CD14-positive monocyte (primary cell): ENCODE results near the gene TBC1D4. TPM values are rescaled to one million over a fixed set of nuclear protein-coding genes. Genes with fewer than 3 reads are reported as not detected.
"Not testable (repeated sequence)": the region's sequence is repeated elsewhere in the genome, so short reads cannot be mapped to it uniquely, and the experiment has no call there.

Source experiments
- DNase-seq, 3 donors: peaks; one replicate each; pipeline ENCODE4 v3.0.0-alpha.2; 2011 to 2022
- H2AFZ ChIP-seq: 2 replicates; pipeline ENCODE4 v1.6.0; 2012; ENCODE audit warnings: mild to moderate bottlenecking, low read depth, low read length, inconsistent platforms; ENCODE audit not compliant: insufficient read depth, poor library complexity, severe bottlenecking
- H3K27ac ChIP-seq, 2 donors: 1 replicate in 1 of 2; 2 replicates in 1 of 2; pipeline ENCODE4 v1.5.1; 2012 to 2013; ENCODE audit warnings: low read length in 2 of 2, control low read depth in 1 of 2, inconsistent platforms in 1 of 2, low read depth in 1 of 2, mild to moderate bottlenecking in 1 of 2
- H3K27me3 ChIP-seq, 2 donors: one replicate each; pipeline versions ENCODE4 v1.6.0 to v1.6.1; 2011 to 2013; ENCODE audit warnings: low read length in 2 of 2; ENCODE audit not compliant: control insufficient read depth in 2 of 2, insufficient read depth in 2 of 2
- H3K36me3 ChIP-seq, 2 donors: replicated peaks in 1 of 2; 1 replicate in 1 of 2; 2 replicates in 1 of 2; pipeline versions ENCODE4 v1.5.1 to v1.6.1; 2012 to 2013; ENCODE audit warnings: low read length in 2 of 2, control low read depth in 1 of 2, inconsistent platforms in 1 of 2, mild to moderate bottlenecking in 1 of 2; ENCODE audit not compliant: insufficient read depth in 2 of 2, control insufficient read depth in 1 of 2
- H3K4me1 ChIP-seq, 2 donors: 1 replicate in 1 of 2; 2 replicates in 1 of 2; pipeline versions ENCODE4 v1.5.1 to v1.6.1; 2012 to 2013; ENCODE audit warnings: low read length in 2 of 2, control low read depth in 1 of 2, inconsistent platforms in 1 of 2, mild to moderate bottlenecking in 1 of 2, moderate library complexity in 1 of 2; ENCODE audit not compliant: insufficient read depth in 2 of 2, control insufficient read depth in 1 of 2
- H3K4me2 ChIP-seq: replicated peaks from 2 replicates; pipeline ENCODE3; 2012; ENCODE audit warnings: low read length, moderate library complexity, mild to moderate bottlenecking; ENCODE audit not compliant: poor library complexity, severe bottlenecking; ENCODE audit errors: extremely low read depth
- H3K4me3 ChIP-seq, 3 experiments: fragments of 200-600 bp in 1 of 3; sonication (generic) in 1 of 3; replicated peaks in 1 of 3; 1 replicate in 2 of 3; 2 replicates in 1 of 3; pipeline ENCODE4 v1.5.1; 2011 to 2013; ENCODE audit warnings: low read length in 3 of 3, mild to moderate bottlenecking in 3 of 3, control low read depth in 2 of 3, low read depth in 2 of 3, inconsistent platforms in 1 of 3, moderate library complexity in 1 of 3
- H3K79me2 ChIP-seq: 2 replicates; pipeline ENCODE4 v1.6.0; 2012; ENCODE audit warnings: mild to moderate bottlenecking, control low read depth, inconsistent platforms, low read length, moderate library complexity; ENCODE audit not compliant: insufficient read depth
- H3K9ac ChIP-seq: 2 replicates; pipeline ENCODE4 v1.6.0; 2017; ENCODE audit warnings: low read length, mild to moderate bottlenecking; ENCODE audit not compliant: insufficient read depth, poor library complexity, severe bottlenecking
- H3K9me3 ChIP-seq, 2 donors: replicated peaks in 1 of 2; 1 replicate in 1 of 2; 2 replicates in 1 of 2; pipeline versions ENCODE4 v1.5.1 to v1.6.1; 2012 to 2013; ENCODE audit warnings: low read length in 2 of 2, control low read depth in 1 of 2; ENCODE audit not compliant: control insufficient read depth in 1 of 2, insufficient read depth in 1 of 2
- H4K20me1 ChIP-seq: 2 replicates; pipeline ENCODE4 v1.6.0; 2012; ENCODE audit warnings: mild to moderate bottlenecking, low read length, control low read depth, moderate library complexity; ENCODE audit not compliant: insufficient read depth
- H3K27ac Mint-ChIP-seq, 7 donors: one replicate each; pipeline ENCODE4 v1.8.0; 2020; ENCODE audit warnings: mild to moderate bottlenecking in 7 of 7, mixed read lengths in 7 of 7, moderate library complexity in 6 of 7, inconsistent platforms in 2 of 7
- H3K27me3 Mint-ChIP-seq, 3 donors: one replicate each; pipeline ENCODE4 v1.8.0; 2021 to 2022; ENCODE audit warnings: low read depth in 3 of 3, mild to moderate bottlenecking in 3 of 3, mixed read lengths in 3 of 3, moderate library complexity in 3 of 3, inconsistent platforms in 1 of 3
- H3K36me3 Mint-ChIP-seq, 2 donors: one replicate each; pipeline ENCODE4 v1.8.0; 2020; ENCODE audit warnings: mixed read lengths in 2 of 2, inconsistent platforms in 1 of 2, mild to moderate bottlenecking in 1 of 2
- H3K4me1 Mint-ChIP-seq: one replicate; pipeline ENCODE4 v1.8.0; 2020; ENCODE audit warnings: mild to moderate bottlenecking, mixed read lengths
- H3K4me3 Mint-ChIP-seq, 2 donors: one replicate each; pipeline ENCODE4 v1.8.0; 2020; ENCODE audit warnings: mild to moderate bottlenecking in 2 of 2, mixed read lengths in 2 of 2, moderate library complexity in 1 of 2
- H3K9me3 Mint-ChIP-seq, 7 donors: one replicate each; pipeline ENCODE4 v1.8.0; 2020 to 2022; ENCODE audit warnings: mixed read lengths in 7 of 7, mild to moderate bottlenecking in 6 of 7, moderate library complexity in 6 of 7, inconsistent platforms in 2 of 7
- WGBS: methylation state at CpG from one replicate; pipeline ENCODE4 v1.1.5; 2013; ENCODE audit warnings: missing lambda C conversion rate; ENCODE audit not compliant: insufficient coverage; 5-methylcytosine and 5-hydroxymethylcytosine counted together
- intact Hi-C, 2 donors: fragments of 100-400 bp; cut with micrococcal nuclease; formaldehyde crosslinking; loops; one replicate each; pipeline versions ENCODE4 v1.15.0 to v1.15.1; 2023
- polyA plus RNA-seq, 3 donors: library from polyadenylated mRNA; depleted of rRNA in 1 of 3; unstranded in 2 of 3; stranded (reverse) in 1 of 3; fragments of 300-500 nt in 2 of 3; fragments of >200 nt in 1 of 3; fragmentation: Illumina TruSeq in 2 of 3; gene quantifications; 1 replicate in 2 of 3; 2 replicates in 1 of 3; pipeline ENCODE4 v1.2.3, GENCODE V29; 2012 to 2021
- TF ChIP-seq, protein P1 (sequence below): fragments of 200-600 bp; IDR thresholded peaks from one replicate; pipeline ENCODE4 v1.8.0; 2022; ENCODE audit warnings: antibody characterized with exemption, mild to moderate bottlenecking

TBC1D4 gene
- polyA plus RNA-seq, 3 donors = 2.0 to 6.7 (median 2.5) TPM

DNA sequence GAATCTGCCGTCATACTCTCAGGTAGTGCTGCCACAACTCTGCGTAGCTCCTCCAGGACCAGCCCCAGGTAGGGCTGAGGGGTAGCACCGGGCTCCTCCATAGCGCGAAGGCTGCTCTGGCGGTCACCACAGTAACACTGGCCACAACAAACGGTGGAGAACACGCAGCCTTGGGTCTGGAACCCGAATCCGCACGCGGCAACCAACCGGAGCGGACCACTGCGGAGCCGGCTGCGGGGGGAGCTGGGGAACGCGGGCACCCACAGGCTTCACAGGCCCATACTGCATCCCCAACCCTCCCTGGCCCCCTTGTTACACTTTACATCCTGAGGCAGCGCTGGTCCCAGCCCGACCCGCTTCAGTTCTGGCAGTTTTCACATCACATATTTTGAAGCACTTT, 241.7 kb downstream of the TBC1D4 start:
- H3K4me1 Mint-ChIP-seq, H3K27ac ChIP-seq, H3K9me3 ChIP-seq, DNase-seq, H3K36me3 ChIP-seq, H3K79me2 ChIP-seq, H2AFZ ChIP-seq, H3K4me1 ChIP-seq, H3K27me3 ChIP-seq, H3K27me3 Mint-ChIP-seq, H3K4me3 ChIP-seq, H4K20me1 ChIP-seq, H3K36me3 Mint-ChIP-seq, H3K4me3 Mint-ChIP-seq, intact Hi-C loops, H3K27ac Mint-ChIP-seq, H3K9ac ChIP-seq, H3K4me2 ChIP-seq: not testable (repeated sequence)
- peaks cover 3 to 17% (median 6%) of the 10 kb centered on the region in 7 donors for H3K9me3 Mint-ChIP-seq
- WGBS = 82% methylated on average over 15 of the region's 22 CpGs

DNA sequence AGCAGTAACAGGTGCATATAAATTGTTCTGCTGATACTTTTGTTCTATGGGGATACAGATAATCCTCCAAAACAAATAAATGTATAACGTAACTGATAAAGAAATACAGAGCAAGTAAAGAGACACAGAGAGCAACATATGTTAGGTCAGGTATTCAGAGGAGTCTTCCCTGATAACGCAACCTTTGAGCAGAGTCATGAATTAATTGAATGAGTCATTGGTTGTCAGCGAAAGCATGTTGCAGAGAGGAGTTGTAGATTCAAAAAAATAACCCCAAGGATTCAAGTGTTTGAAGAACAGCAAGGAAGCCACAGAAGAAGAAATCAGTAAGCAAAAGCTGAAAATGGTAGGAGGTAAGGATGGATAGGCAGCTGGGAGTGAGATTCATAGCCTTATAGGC, 245.2 kb downstream of the TBC1D4 start:
- no peak overlapping the region for H3K27ac Mint-ChIP-seq
- no peaks in the 10 kb centered on the region for H3K79me2 ChIP-seq
- no peaks in the 10 kb centered on the region for H4K20me1 ChIP-seq
- peaks cover 0 to 4% of the 10 kb centered on the region in 2 donors for H3K9me3 ChIP-seq
- H3K9me3 Mint-ChIP-seq = peaks cover 2 to 10% (median 7%) of the 10 kb centered on the region in 7 donors
- intact Hi-C loops = no loop called here
- H3K27me3 ChIP-seq = no peaks in the 10 kb centered on the region
- no peaks in the 10 kb centered on the region for H3K27me3 Mint-ChIP-seq
- H3K27ac ChIP-seq = no peak overlapping the region
- H3K4me3 ChIP-seq = no peak overlapping the region
- no peaks in the 10 kb centered on the region for H3K4me1 Mint-ChIP-seq
- no peaks in the 10 kb centered on the region for H3K4me1 ChIP-seq
- no peak overlapping the region for H3K9ac ChIP-seq
- TF ChIP-seq, protein P1, sequence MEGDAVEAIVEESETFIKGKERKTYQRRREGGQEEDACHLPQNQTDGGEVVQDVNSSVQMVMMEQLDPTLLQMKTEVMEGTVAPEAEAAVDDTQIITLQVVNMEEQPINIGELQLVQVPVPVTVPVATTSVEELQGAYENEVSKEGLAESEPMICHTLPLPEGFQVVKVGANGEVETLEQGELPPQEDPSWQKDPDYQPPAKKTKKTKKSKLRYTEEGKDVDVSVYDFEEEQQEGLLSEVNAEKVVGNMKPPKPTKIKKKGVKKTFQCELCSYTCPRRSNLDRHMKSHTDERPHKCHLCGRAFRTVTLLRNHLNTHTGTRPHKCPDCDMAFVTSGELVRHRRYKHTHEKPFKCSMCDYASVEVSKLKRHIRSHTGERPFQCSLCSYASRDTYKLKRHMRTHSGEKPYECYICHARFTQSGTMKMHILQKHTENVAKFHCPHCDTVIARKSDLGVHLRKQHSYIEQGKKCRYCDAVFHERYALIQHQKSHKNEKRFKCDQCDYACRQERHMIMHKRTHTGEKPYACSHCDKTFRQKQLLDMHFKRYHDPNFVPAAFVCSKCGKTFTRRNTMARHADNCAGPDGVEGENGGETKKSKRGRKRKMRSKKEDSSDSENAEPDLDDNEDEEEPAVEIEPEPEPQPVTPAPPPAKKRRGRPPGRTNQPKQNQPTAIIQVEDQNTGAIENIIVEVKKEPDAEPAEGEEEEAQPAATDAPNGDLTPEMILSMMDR = no peak
- H3K36me3 Mint-ChIP-seq = no peaks in the 10 kb centered on the region
- no peak overlapping the region for H2AFZ ChIP-seq
- no peak overlapping the region for H3K4me2 ChIP-seq
- no peak for DNase-seq
- 100% methylated on average over 2 of the region's 3 CpGs for WGBS
- no peaks in the 10 kb centered on the region for H3K36me3 ChIP-seq
- H3K4me3 Mint-ChIP-seq = no peak overlapping the region

Other genes with a start within 250 kb of the TBC1D4 start
- gene COMMD6, start 55.7 kb upstream of the TBC1D4 start, polyA plus RNA-seq = 100 to 1,000 TPM; 180 to 401 (median 330) TPM
- 10 to 100 TPM; 22.4 to 66.8 (median 51.8) TPM for gene UCHL3, start 67.6 kb upstream of the TBC1D4 start, polyA plus RNA-seq
- gene LMO7, start 154.2 kb upstream of the TBC1D4 start, polyA plus RNA-seq = 1 to 10 TPM in 1 of 3 donors, under 1 TPM in 2; 0.79 to 1.6 (median 0.90) TPM